GM21526 (cell line): ENCODE data around the gene DHX35.
"Not testable (repeated sequence)": the region's sequence is repeated elsewhere in the genome, so short reads cannot be mapped to it uniquely, and the experiment has no call there.

Experiments
- ATAC-seq: cut with Tn5 transposase; IDR thresholded peaks from one replicate; pipeline ENCODE4 v1.9.1; 2021; ENCODE audit warnings: moderate library complexity; ENCODE audit not compliant: unreplicated experiment, low FRiP score

Gene DHX35

GRCh38 chr20:38973107-38973506 is 11.0 kb downstream of the DHX35 start:
- no peak for ATAC-seq

- no peak for ATAC-seq
Measured at GRCh38 chr20:38973645-38974044, 11.5 kb downstream of the DHX35 start.

- no peak for ATAC-seq
Measured at GRCh38 chr20:38975539-38976120, 13.5 kb downstream of the DHX35 start.

- ATAC-seq = no peak
Measured at GRCh38 chr20:38979434-38979833, 17.3 kb downstream of the DHX35 start.

GRCh38 chr20:38979842-38980241 is 17.7 kb downstream of the DHX35 start:
- no peak for ATAC-seq

- ATAC-seq = no peak
Measured at GRCh38 chr20:38982291-38982690, 20.1 kb downstream of the DHX35 start.

- ATAC-seq = no peak
Measured at GRCh38 chr20:38985060-38985459, 22.9 kb downstream of the DHX35 start.

GRCh38 chr20:38985603-38986170 is 23.5 kb downstream of the DHX35 start:
- peak; percentile 41 for ATAC-seq

- no peak for ATAC-seq
Measured at GRCh38 chr20:38986663-38987062, 24.5 kb downstream of the DHX35 start.

- ATAC-seq = peak; percentile 66
Measured at GRCh38 chr20:38987777-38988176, 25.6 kb downstream of the DHX35 start.

- ATAC-seq = no peak
Measured at GRCh38 chr20:38990728-38991127, 28.6 kb downstream of the DHX35 start.

GRCh38 chr20:38991814-38992704 is 29.9 kb downstream of the DHX35 start:
- no peak for ATAC-seq

- no peak for ATAC-seq
Measured at GRCh38 chr20:38995536-38996044, 33.4 kb downstream of the DHX35 start.

- ATAC-seq = not testable (repeated sequence)
Measured at GRCh38 chr20:38996866-38997265, 34.7 kb downstream of the DHX35 start.

- peak; percentile 87 for ATAC-seq
Measured at GRCh38 chr20:38997622-38998021, 35.5 kb downstream of the DHX35 start.

- no peak for ATAC-seq
Measured at GRCh38 chr20:38999217-38999616, 37.1 kb downstream of the DHX35 start.

- no peak for ATAC-seq
Measured at GRCh38 chr20:38999965-39000910, 38.1 kb downstream of the DHX35 start.

- ATAC-seq = no peak
Measured at GRCh38 chr20:39004508-39004907, 42.4 kb downstream of the DHX35 start.

GRCh38 chr20:39009348-39009747 is 47.2 kb downstream of the DHX35 start:
- ATAC-seq = no peak

- ATAC-seq = no peak
Measured at GRCh38 chr20:39010496-39010895, 48.4 kb downstream of the DHX35 start.
